Iris pigment epithelial cell (primary cell): ENCODE data around the gene TAP1.
"Not testable (repeated sequence)": the region's sequence is repeated elsewhere in the genome, so short reads cannot be mapped to it uniquely, and the experiment has no call there.

Experiments used
- DNase-seq: peaks from one replicate; pipeline ENCODE4 v3.0.0-alpha.2; 2011; ENCODE audit warnings: low read depth

Gene TAP1

DNA sequence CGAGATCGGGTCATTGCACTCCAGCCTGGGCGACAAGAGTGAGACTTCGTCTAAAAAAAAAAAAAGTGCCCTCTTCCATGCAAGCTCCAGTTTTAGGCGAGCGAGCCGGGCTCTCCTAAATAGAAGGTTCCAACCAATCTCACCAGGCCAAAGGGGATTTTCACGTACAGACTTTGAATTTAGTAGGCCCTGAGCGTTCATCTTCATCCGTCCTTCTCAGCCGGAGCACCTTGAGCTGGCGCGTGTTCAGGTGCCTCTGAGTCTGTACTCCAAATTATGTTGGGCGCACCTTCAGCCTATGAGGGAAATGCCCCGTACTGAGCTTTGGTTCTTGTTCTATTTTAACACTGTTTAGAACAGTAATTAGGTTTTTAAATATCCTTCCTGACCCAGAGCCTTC, 14.1 kb downstream of the TAP1 start:
- no peak for DNase-seq

DNA sequence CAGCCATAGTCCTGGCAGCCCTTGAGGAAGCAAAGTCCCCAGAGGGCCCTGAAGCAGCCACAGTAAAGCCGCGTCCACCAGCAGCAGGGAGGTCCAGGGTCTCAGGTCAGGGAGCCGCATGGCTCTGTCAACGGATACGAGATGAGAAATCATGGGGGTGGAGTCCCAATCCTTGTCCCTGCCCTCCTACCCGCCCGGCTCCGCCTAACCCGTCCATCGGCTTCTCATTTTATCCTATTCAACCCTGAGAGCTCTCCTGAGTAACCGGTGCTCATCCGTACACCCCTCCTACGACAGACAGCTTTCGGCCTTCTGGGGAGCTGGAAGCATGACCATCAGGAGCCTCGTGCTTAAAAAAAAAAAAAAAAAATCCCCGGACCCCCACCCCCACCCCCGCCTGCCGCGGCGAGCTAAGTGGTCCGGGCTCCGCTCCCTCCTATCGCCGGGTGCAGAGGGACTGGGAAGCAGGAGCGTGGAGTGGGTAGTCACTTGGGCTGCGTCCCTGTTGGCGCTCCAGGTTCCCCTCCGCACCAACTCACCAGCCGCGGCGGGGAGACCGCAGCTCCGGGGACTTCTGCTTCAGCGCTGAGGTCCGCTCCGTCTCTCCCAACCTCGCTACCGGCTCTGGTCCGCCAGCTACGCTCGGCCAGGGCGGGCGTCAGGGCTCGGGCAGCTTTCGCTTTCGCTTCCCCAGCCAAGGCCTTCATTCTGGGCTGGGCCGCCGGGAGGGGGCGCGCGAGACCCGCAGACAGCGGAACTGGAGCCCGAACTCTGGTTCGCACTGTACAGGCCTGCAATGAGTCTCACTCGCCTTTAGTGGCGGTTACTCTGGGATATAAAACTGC, 15.2 kb downstream of the TAP1 start, which contains the start of gene TAP2:
Gene TAP2, minus strand, starts transcription at position 626 of the 845 bp plus-strand sequence. Its CDS starts 506 bp downstream, at position 120.
- peak; percentile 92 for DNase-seq

DNA sequence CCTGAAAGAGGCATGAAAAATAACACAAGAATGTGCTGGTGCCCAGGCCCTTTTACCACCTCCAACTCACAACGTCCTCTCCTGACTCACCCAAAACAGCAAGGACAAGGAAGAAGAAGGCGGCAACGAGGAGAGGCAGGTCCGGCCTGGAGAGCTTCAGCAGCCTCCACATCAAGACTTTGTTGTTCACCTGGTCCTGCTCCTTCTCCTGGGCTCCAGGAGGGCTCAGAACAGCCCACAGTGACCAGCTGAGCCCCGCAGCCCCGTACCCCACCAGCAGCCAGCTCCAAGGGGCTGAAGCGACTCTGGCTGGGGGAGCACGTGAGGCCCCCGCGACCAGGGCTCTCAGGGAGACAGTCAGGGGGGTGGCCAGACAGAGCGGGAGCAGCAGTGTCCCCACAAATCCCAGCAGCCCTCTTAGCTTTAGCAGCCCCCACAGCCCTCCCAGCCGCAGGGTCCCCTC, 15.8 kb downstream of the TAP1 start:
- DNase-seq = peak; percentile 10

DNA sequence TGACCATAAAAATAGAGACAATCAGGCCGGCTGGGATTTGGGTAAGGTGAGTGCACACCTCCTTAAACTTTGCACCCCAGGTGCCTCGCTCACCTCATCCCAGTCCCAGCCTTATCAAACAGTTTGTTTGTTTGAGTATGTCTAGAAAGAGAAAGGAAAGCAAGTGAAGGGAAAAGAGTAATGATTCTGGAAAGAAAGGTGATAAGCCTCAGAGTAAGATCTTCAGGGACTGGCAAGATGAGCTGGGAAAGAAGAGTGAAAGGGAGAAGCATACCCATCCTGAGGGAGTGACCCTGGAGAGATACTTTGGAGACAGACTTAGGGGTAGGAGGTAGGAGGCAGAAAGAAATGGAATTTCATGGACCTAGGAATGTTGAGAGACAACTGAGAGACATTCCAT, 16.6 kb downstream of the TAP1 start:
- no peak for DNase-seq

DNA sequence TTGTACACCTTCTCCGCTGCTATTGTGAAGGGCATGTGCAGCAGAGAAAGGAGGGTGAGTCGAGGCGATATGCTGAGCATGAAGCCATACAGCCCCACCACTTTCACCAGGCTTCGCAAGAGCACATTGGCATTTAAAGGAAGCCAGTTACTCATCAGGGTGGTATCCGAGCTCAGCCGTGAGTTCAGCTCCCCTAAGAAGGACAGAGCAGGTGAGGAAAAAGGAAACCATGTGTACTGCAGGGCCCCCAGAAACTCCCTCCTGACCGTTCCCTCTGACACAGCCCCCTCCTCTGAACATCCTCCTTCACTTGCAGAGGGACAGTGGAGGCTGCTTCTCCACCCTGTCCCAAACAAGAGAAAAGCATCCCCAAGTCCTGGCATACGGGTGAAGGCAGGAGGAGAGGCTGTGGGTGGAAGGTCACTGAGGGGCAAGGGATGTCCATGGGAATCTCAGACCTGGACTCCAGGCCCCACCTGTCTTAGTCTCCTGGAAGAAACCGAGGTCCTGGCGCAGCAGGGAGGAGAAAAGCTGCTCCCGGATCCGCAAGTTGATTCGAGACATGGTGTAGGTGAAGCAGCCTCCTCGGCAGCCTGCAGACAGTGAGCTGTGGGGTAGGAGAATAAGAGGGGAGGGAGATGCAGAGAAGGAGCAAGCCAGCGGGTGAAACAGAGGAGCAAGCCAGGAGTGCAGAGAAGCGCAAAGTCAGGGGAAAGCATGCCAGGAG, 18.2 kb downstream of the TAP1 start:
- no peak for DNase-seq

DNA sequence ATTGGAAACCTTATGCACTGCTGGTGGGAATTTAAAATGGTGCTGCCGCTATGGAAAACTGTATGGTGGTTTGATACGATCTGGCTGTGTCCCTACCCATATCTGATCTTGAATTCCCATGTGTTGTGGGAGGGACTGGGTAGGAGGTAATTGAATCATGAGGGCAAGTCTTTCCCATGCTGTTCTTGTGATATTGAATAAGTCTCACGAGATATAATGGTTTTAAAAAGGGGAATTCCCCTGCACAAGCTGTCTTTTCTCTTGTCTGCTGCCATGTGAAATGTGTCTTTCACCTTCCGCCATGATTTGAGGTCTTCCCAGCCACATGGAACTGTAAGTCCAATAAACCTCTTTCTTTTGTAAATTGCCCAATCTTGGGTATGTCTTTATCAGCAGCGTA, 19.8 kb downstream of the TAP1 start:
- DNase-seq = no peak

DNA sequence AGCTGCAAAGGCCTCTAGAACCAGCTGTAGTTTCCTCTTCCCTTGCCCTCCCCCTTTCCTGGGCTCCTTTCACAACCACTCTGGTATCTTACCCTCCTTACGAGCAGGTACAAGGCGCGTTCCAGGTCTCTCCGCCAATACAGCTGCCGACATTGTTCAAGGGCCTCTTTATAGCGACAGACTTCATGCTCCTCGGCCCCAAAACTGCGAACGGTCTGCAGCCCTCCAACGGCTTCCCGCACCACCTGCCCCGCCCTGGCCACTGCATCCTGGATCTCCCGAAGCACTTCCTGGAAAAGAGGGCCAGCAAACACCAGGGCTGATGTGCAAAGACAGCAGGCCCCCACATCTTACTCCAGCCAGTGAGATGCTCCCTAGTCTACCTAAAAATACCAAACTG, 21.0 kb downstream of the TAP1 start:
- DNase-seq = no peak

DNA sequence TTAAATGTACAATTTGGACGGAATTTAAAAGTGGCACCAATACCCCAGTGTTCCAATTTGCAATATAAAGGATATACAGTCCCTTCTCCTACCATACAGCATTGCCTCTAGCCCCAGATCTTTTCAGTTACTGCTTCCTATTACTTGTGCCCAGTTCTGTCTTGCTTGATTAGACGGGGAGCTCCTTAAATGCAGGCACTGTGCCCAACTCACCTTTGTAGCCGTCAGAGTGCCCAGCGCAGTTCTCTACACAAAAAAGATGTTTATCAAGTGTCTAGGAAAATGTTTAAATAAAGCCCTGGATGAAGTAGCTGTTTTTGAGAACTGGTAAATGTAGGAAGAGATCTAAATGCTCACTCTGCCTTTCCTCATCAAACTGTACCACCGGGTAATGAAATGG, 22.6 kb downstream of the TAP1 start:
- no peak for DNase-seq

DNA sequence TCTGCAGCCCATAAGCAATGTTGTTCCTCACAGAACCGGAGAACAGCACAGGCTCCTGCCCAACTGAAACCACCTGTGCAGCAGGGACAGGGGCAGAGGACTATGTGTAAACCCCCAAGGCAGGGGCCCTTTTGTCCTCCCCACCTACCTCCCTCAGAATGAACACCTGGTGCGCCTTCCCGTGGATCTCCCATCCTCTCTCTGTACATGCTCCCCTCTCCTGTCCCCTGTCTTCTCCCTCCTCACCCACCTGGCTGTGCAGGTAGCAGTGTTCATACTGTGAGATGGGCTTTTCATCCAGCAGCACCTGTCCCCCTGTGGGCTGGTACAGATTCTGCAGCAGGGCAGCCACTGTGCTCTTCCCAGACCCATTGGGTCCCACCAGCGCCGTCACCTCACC, 23.5 kb downstream of the TAP1 start:
- no peak for DNase-seq

DNA sequence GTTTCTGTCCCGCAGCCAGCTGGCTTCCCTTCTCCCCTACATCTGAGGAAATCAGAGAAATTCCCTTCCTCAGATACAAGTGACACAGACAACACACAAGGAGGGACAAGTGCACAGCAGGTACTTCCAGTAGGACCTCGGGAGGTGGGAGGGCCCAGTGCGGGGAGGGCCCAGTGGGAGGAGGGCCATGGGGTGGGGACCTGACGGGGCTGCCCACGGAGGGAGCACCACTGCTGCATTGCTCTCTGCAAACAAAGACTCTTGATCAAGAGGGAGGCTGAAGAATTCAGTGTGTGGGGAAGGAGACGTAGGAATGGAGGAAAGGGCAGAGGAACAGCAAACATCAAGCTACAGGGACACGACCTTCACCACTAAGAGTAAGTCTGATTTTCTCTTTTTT, 24.0 kb downstream of the TAP1 start:
- DNase-seq = no peak

DNA sequence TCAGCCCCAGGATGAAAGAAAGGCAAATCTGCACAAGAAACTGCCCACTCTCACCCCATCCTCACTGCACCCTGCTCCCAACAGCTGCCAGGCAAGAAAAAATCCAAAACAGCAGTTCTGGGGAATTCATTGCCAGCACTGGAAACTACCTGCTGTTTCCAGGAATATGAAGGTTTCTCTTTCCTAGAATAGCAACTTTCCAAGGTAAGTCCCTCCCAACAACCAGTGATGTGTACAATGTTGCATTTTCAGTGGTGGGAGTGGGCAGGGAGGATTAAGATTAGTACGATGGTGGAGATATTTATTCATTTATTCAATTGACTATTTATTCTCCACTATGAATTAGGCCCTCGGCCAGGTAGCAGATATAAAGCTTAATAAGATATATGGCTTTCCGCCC, 26.5 kb downstream of the TAP1 start:
- no peak for DNase-seq

DNA sequence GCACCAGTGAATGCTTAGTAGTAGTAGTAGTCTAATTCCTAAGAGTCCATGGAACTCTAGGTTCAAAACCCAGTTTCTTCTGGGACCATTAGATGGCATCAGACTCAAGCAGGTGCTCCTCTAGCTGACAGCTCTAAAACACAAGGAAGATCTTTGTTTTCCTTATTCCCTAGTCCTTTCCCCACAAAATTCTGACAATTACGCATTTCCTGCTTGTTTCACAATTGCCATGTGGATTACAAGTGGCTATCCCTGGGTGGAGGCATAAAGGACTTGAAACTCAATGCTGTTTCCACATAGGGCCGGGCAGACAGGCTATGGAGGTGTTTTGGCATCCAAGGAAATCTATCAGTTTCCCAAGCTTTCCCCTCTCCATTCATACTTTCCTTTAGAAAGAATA, 27.5 kb downstream of the TAP1 start:
- peak; percentile 35 for DNase-seq

DNA sequence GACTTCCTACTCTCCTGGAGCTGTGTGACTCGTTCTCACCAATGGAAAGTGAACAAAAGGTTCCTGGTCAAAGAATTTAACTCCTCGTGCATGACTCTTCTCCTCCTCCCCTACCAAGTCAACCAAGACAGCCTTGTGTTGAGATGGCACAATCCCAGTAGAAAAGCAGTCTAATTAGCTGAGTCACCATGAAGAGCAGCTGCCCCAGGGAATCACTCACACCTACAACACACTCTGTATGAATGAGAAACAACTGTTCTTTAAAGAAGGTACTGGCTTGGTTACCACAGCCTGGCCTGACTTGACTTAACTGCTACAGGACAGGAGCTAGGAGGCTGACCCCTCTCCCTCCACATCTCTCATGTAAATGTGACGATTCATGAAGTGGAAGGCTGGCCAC, 33.8 kb downstream of the TAP1 start:
- peak; percentile 80 for DNase-seq

DNA sequence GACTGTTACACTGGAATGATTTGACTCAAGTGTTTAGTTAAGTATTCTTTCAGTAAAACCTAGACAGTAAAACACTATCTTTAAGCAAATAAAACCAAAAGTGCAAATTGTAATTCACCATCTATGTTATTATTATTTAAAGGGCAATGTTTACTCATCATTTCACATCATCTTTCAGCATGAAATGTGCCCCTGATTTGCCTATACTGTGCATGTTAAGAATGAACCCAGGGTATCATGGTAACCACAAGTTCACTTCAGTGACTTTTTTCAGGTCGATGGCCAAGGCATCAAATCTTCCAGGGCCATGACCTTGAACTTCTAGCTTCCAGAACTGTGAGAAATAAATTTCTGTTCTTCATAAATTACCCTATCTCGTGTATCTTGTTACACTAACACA, 34.6 kb downstream of the TAP1 start:
- no peak for DNase-seq

DNA sequence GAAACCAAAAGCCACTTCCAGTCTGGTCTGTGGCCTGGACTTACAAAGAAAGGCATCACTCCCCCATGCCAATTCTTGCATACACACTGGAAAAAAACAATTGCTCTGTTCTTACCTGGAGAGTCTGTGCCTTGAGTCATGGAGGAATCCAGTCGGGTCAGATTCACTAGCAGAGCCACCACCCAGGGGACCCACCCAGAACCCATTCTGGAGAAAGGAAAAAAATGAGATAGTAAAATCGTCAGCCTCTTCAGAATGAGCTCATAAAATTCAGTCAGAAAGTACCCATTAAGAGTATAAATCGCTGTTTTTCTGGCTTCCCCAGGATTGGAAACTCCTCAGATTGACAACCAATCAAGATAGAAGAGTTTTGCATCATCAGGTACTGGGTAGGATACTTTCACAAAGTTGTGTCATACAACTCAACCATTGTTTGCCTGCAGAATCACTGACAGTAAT, 36.7 kb downstream of the TAP1 start, which contains the start of gene HLA-DOB:
Gene HLA-DOB, minus strand, starts transcription at position 257 of the 459 bp plus-strand sequence. Its CDS starts 51 bp downstream, at position 206.
- DNase-seq = peak; percentile 56

DNA sequence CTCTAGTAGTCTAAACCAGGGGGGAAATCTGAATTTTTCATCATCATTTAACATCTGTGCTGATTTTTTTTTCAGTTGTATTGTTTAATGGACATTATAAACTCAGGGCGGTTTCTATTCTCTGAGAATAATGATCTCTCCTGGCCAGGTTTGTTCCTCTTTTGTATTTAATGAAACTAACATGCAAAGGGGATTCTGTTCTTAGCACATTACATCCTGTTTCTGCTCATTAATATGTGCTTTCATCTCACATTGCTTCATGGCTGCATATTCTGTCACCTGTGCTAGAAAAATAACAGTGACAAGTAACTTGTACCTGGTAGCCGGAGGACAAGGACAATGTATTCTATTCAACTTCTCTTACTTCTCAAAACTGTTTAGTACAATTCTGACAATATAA, 37.5 kb downstream of the TAP1 start:
- no peak for DNase-seq

DNA sequence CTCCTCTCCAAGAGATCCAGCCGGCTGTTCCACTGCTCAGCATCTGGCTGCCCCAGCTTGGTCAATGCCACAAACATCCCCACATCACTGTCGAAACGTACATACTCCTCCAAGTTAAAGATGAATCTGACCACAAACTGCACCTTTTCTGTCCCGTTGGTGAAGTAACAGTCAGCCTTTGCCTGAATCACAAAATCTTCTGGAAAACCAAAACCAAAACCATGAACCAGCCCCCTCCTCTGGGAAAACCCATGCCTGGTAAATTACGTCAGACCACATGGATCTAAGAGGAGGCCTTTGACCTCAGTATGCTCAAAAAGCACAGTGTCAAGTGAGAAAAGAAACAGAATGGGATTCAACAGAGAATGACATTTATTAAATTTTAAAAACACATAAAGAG, 38.4 kb downstream of the TAP1 start:
- no peak for DNase-seq

DNA sequence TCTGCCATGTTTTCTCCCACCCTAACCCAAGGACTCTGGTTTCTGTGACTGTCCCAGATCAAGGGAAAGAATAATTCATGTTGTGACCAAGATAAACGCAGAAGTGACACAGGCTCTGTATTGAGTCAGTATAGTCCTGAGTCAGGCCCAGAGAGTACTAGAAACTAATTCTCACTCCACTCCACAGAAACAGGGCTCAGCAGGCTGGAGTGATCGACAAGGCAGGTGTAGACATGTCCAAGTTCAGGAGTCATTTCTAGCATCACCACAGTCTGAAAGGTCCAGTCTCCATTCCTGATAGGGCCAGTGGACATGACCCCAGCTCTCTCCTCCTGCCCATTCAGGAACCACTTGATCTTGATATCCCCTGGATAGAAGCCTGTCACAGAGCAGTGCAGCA, 39.4 kb downstream of the TAP1 start:
- no peak for DNase-seq

DNA sequence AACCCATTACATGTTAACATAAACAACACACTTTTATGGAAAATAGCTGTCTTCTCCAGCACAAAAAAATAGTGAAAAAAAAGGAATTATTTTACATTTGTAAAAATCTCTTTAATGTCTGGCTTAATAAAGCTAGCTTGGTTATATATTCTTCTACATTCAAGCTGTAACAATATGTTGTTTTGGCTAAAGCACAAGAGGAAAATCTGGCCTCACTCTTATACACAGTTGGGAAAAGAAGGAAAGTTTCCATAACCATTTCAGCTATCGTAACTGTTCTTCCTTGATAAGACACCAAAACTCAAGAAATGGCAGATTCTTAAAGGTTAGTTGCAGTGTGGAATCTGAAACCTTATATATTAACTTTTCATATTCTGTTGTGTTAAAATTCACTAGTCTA, 44.3 kb downstream of the TAP1 start:
- no peak for DNase-seq

DNA sequence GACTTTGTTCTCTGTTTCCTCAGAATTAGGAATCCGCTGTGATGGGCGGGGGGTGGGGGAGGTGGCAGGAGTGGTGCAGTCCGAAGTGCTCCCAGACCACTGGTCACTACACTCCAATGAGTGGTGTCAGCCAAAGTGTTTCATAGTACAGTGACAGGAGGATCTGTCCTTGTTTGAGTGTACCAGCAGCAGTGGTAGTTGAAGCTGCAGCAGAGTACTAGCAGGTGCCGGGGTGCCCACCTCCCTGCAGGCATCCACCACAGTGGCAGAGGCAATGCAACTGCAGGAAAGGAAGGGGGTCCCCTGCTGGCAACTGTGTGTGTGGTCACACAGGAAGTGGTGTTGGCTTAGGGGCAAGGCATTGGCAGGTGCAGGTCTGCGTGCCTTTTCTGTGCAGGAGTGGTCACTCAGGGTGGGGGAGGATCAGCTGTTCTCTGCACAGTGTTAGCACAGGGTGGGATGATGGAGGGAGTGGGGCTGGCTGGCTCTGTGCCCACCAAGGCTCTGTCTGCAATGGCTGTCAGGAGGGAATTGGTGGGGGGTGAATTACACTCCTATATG, 46.4 kb downstream of the TAP1 start:
- DNase-seq = no peak

DNA sequence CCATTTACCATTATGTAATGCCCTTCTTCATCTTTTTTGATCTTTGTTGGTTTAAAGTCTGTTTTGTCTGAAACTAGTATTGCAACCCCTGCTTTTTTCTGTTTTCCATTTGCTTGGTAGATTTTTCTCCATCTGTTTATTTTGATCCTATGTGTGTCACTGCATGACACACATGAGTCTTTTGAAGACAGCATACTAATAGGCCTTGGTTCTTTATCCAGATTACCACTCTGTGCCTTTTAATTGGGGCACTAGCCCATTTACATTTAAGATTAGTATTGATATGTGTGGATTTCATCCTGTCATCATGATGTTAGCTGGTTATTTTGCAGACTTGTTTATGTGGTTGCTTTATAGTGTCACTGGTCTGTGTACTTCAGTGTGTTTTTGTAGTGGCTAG, 48.1 kb downstream of the TAP1 start:
- DNase-seq = not testable (repeated sequence)

DNA sequence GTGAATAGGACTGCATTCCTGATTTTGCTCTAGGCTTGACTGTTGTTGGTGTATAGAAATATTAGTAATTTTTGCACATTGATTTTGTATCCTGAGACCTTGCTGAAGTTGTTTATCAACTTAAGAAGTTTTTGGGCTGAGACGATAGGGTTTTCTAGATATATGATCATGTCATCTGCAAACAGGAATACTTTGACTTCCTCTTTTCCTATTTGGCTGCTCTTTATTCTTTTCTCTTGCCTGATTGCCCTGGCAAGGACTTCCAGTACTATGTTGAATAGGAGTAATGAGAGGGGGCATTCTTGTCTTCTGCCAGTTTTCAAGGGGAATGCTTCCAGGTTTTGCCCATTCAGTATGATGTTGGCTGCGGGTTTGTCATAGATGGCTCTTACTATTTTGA, 50.1 kb downstream of the TAP1 start:
- no peak for DNase-seq

DNA sequence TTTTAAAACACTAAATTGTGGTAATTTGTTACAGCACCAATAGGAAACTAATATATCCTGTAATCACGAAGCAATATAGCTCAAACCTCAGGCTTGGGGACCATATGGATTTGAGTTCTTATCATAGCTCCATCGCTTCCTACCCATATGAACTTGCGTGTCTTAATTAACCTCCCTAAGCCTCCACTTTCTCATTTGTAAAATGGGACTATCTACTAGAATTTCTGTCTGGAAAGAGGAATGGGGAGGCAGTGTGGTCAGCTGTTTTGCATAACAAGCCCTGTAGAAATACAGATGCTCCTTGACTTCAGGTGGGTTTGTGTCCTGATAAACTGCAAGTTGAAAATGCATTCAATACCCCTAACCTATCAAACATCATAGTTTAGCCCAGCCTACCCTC, 53.8 kb downstream of the TAP1 start:
- DNase-seq = no peak
